ENCODE results near the gene HMG20B.
"Not testable (repeated sequence)": the region's sequence is repeated elsewhere in the genome, so short reads cannot be mapped to it uniquely, and the experiment has no call there.

Gene HMG20B

GRCh38 chr19:3584036-3584802 is 11.5 kb downstream of the HMG20B start:
- DNase-seq (ENCODE audit: low read depth, low spot score), result not testable (repeated sequence)

GRCh38 chr19:3585301-3586126 is 12.8 kb downstream of the HMG20B start, which contains the start of gene GIPC3:
Gene GIPC3, plus strand, starts transcription at chr19:3585478. Its CDS starts 120 bp downstream, at chr19:3585598.
- no peak for DNase-seq (ENCODE audit: low read depth, low spot score)

- no peak for DNase-seq (ENCODE audit: low read depth, low spot score)
Measured at GRCh38 chr19:3586127-3586626, 13.4 kb downstream of the HMG20B start.

- no peak for DNase-seq (ENCODE audit: low read depth, low spot score)
Measured at GRCh38 chr19:3586707-3587346, 14.1 kb downstream of the HMG20B start.

- DNase-seq (ENCODE audit: low read depth, low spot score), result no peak
Measured at GRCh38 chr19:3589439-3589838, 16.7 kb downstream of the HMG20B start.

GRCh38 chr19:3589949-3590348 is 17.2 kb downstream of the HMG20B start:
- DNase-seq (ENCODE audit: low read depth, low spot score), result no peak

- no peak for DNase-seq (ENCODE audit: low read depth, low spot score)
Measured at GRCh38 chr19:3590991-3591659, 18.4 kb downstream of the HMG20B start.

GRCh38 chr19:3591876-3592613 is 19.3 kb downstream of the HMG20B start:
- DNase-seq (ENCODE audit: low read depth, low spot score), result no peak

GRCh38 chr19:3593156-3593555 is 20.4 kb downstream of the HMG20B start:
- DNase-seq (ENCODE audit: low read depth, low spot score), result no peak

GRCh38 chr19:3595521-3596061 is 22.8 kb downstream of the HMG20B start:
- no peak for DNase-seq (ENCODE audit: low read depth, low spot score)

GRCh38 chr19:3599776-3600187 is 27.0 kb downstream of the HMG20B start:
- no peak for DNase-seq (ENCODE audit: low read depth, low spot score)

GRCh38 chr19:3601021-3601420 is 28.3 kb downstream of the HMG20B start:
- no peak for DNase-seq (ENCODE audit: low read depth, low spot score)

GRCh38 chr19:3603121-3603811 is 30.5 kb downstream of the HMG20B start:
- DNase-seq (ENCODE audit: low read depth, low spot score), result no peak

GRCh38 chr19:3604227-3604986 is 31.7 kb downstream of the HMG20B start:
- no peak for DNase-seq (ENCODE audit: low read depth, low spot score)

- no peak for DNase-seq (ENCODE audit: low read depth, low spot score)
Measured at GRCh38 chr19:3604987-3605343, 32.2 kb downstream of the HMG20B start.

- DNase-seq (ENCODE audit: low read depth, low spot score), result no peak
Measured at GRCh38 chr19:3605361-3605760, 32.6 kb downstream of the HMG20B start.

GRCh38 chr19:3605770-3606169 is 33.0 kb downstream of the HMG20B start:
- DNase-seq (ENCODE audit: low read depth, low spot score), result no peak

GRCh38 chr19:3606174-3606689 is 33.5 kb downstream of the HMG20B start:
- no peak for DNase-seq (ENCODE audit: low read depth, low spot score)

- peak; percentile 41 for DNase-seq (ENCODE audit: low read depth, low spot score)
Measured at GRCh38 chr19:3606690-3607289, 34.0 kb downstream of the HMG20B start, which contains the start of gene TBXA2R. Gene TBXA2R, minus strand, starts transcription at chr19:3606875. Its CDS starts 6,241 bp downstream, at chr19:3600634.
